ENCODE measurements around the gene SEL1L.

DNA sequence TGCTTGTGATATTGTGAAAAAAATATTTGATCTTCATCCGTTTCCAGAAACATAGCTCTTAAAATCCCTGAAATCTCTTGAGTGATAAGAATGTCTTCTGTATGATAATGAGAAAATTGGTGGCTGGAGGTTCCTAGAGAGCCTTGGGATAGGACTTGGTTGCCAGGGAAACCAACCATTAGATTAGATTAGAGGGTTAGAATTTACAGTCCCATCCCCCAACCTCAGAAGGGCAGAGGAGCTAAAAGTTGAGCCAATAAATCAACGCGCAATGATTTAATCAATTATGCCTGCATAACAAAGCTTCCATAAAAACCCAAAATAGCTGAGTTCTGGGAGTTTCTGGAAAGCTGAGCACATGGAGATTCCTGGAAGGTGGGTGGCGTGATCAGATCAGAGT, 10.6 kb downstream of the SEL1L start:
- TF ChIP-seq, protein P1, sequence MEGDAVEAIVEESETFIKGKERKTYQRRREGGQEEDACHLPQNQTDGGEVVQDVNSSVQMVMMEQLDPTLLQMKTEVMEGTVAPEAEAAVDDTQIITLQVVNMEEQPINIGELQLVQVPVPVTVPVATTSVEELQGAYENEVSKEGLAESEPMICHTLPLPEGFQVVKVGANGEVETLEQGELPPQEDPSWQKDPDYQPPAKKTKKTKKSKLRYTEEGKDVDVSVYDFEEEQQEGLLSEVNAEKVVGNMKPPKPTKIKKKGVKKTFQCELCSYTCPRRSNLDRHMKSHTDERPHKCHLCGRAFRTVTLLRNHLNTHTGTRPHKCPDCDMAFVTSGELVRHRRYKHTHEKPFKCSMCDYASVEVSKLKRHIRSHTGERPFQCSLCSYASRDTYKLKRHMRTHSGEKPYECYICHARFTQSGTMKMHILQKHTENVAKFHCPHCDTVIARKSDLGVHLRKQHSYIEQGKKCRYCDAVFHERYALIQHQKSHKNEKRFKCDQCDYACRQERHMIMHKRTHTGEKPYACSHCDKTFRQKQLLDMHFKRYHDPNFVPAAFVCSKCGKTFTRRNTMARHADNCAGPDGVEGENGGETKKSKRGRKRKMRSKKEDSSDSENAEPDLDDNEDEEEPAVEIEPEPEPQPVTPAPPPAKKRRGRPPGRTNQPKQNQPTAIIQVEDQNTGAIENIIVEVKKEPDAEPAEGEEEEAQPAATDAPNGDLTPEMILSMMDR (IDR thresholded peaks at IDR 0.05 in 2 of 3, conservative IDR thresholded peaks at IDR 0.05 in 1 of 3; ENCODE audit: borderline replicate concordance in 1 of 3, insufficient read depth in 1 of 3, low read depth in 2 of 3, low read length in 2 of 3), result no peak
- TF ChIP-seq, protein P2, sequence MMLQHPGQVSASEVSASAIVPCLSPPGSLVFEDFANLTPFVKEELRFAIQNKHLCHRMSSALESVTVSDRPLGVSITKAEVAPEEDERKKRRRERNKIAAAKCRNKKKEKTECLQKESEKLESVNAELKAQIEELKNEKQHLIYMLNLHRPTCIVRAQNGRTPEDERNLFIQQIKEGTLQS (IDR thresholded peaks at IDR 0.05), result no peak
- TF ChIP-seq ZNF274 (IDR thresholded peaks at IDR 0.05; ENCODE audit: low read depth, low read length) (no peak), YY1 (IDR thresholded peaks at IDR 0.05; ENCODE audit: extremely low read depth, insufficient replicate concordance, low read depth, low read length) (no peak), EZH2 (IDR thresholded peaks at IDR 0.05) (no peak), ZFX (IDR thresholded peaks at IDR 0.05) (no peak), POLR2A (IDR thresholded peaks at IDR 0.05; ENCODE audit: borderline replicate concordance, extremely low read depth, insufficient read depth, insufficient read length) (no peak), EZH2phosphoT487 (IDR thresholded peaks at IDR 0.05; ENCODE audit: borderline replicate concordance) (no peak), JUND (IDR thresholded peaks at IDR 0.05) (no peak), POLR2AphosphoS5 (IDR thresholded peaks at IDR 0.05; ENCODE audit: low read depth, low read length) (no peak), EGR1 (IDR thresholded peaks at IDR 0.05; ENCODE audit: low read depth) (no peak)
- TF ChIP-seq, protein P3, sequence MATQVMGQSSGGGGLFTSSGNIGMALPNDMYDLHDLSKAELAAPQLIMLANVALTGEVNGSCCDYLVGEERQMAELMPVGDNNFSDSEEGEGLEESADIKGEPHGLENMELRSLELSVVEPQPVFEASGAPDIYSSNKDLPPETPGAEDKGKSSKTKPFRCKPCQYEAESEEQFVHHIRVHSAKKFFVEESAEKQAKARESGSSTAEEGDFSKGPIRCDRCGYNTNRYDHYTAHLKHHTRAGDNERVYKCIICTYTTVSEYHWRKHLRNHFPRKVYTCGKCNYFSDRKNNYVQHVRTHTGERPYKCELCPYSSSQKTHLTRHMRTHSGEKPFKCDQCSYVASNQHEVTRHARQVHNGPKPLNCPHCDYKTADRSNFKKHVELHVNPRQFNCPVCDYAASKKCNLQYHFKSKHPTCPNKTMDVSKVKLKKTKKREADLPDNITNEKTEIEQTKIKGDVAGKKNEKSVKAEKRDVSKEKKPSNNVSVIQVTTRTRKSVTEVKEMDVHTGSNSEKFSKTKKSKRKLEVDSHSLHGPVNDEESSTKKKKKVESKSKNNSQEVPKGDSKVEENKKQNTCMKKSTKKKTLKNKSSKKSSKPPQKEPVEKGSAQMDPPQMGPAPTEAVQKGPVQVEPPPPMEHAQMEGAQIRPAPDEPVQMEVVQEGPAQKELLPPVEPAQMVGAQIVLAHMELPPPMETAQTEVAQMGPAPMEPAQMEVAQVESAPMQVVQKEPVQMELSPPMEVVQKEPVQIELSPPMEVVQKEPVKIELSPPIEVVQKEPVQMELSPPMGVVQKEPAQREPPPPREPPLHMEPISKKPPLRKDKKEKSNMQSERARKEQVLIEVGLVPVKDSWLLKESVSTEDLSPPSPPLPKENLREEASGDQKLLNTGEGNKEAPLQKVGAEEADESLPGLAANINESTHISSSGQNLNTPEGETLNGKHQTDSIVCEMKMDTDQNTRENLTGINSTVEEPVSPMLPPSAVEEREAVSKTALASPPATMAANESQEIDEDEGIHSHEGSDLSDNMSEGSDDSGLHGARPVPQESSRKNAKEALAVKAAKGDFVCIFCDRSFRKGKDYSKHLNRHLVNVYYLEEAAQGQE (IDR thresholded peaks at IDR 0.05; ENCODE audit: low read depth), result no peak
- TF ChIP-seq, protein P4, sequence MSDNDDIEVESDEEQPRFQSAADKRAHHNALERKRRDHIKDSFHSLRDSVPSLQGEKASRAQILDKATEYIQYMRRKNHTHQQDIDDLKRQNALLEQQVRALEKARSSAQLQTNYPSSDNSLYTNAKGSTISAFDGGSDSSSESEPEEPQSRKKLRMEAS (IDR thresholded peaks at IDR 0.05), result no peak
